Fibroblast of skin of left biceps (primary cell): ENCODE results near the gene TNFSF8.

Experiments
- DNase-seq, 2 experiments: peaks; one replicate each; pipeline ENCODE4 v3.0.0-alpha.2; 2013; ENCODE audit warnings: low read depth in 2 of 2

The TNFSF8 gene

DNA sequence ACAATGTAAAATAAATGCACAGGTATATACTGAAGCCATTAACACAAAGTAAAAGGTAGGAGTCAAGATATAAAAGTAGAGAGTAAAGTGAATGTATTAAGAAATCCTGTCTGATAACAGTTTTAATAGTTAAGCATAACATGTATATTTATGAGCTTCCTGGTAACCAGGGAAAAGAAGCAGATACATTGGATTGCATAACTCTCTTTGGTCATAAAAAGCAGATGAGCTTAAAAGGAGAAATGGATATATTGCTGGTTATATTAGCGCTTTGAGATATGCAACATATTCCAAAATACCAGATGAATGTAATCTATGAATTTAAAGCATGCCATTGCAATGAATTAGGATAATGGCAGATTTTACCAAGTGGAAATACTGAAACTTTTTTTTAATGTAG lies 6.2 kb upstream of the TNFSF8 start:
- peak; percentile 9 for DNase-seq

DNA sequence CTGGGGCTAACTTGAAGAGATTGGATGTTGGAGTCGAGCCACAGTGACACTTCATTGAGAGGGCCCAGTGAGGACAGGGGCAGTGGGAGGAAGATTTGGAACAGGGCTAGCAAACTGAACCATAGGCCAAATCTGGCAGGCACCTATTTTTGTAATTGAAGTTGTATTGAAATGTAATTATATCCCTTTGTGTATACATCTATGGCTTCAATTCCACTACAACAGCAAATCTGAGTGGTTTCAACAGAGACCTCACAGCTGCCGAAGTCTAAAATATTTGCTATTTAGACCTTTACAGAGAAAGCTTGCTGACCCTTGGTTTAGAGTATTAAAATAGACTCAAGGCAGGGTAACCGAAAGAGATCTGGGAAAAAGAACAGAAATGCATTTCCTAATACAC lies 4.7 kb upstream of the TNFSF8 start:
- no peak for DNase-seq

DNA sequence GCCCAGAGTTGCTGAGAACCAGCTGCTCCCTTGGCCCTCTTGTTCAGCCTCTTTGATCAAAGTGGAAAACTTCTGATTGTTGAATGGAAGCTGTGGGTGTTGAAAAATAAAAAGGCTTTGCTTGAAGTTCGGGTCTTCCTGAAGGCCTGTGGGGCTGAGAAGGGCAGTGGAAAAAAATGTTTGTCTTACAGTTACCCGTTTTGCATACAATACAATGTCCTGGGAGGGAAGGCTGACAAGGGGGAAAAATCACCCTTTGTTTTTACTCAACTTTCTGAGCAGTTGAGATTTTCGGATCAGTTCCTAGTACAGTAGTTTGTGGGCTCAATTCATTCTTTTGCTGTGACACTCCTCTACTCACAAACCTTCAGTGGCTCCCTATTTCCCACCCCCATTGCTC lies 2.1 kb upstream of the TNFSF8 start:
- DNase-seq: no peak

DNA sequence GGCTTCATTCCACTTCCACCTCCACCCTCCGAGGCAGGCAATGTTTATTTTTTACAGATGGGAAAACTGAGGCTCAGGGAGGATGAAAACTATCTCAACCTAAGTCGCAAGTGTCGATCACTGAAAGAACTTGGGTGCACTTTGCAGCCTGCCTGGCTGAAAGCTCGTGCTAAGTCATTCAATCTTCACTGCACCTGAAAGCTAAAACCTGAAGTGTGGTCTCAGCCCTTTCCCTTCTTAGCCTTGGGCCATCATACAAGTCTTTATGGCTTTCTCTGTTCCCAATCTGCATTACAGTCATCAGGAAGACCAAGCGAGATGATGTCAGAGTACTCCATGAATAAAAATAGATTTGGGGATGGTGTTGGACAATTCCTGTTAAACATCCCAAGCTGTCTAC lies 1.0 kb upstream of the TNFSF8 start:
- no peak for DNase-seq

DNA sequence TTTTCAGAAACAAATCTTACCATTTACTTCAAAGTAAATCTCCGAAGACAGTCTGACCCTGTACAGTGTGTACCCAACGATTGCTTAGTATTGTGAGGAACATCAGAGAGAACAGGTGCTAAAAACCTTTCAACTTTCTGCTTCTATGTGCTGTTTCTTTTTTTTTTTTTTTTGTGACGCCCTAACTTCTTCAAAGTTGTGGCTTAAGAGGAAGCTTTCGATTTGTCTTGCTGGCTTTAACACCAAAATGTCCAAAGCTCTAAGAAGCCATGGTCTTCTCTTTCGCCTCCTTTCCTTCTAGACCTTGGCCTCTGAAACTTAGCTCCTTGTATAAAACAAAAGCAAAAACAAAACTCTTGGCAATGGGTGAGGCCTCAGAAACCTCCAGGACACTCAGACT lies 1.2 kb downstream of the TNFSF8 start:
- DNase-seq: no peak

DNA sequence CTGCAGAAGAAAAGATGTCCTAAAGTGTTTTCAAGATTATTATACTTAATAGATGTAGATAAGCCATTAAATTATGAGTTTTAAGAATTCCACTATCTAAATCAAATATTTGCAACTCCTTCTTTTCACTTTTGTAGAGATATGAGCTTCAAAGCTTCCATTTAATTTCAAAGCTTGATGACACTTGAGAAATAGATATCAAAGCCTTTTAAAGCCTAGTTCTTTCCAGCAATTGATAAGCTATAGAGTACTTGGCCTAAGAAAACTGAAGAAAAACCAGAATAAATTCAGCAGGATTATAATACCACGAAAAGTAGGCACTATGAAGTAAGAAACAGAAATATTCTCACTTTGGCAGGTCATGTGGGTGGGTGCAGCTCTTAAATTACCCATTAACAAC lies 1.7 kb downstream of the TNFSF8 start:
- DNase-seq: no peak

DNA sequence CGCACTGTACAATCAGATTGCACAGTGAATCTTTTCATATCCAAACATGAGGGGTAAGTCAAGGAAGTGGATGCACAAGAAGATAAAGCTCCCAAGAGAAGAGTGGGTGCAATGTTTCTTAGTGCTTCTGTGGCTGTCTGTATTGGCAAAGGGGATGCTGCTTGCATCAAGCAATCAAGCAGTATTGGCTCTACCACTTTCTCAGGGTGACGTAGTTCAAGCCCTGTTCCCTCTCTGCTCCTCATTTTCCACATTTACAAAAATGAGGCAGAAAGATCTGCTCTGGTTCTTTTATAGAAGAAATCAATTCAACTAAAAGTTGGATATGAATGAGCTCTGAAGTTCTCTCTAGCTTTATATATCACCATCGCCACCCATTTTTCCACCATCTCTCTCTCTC lies 2.3 kb downstream of the TNFSF8 start:
- DNase-seq: no peak

DNA sequence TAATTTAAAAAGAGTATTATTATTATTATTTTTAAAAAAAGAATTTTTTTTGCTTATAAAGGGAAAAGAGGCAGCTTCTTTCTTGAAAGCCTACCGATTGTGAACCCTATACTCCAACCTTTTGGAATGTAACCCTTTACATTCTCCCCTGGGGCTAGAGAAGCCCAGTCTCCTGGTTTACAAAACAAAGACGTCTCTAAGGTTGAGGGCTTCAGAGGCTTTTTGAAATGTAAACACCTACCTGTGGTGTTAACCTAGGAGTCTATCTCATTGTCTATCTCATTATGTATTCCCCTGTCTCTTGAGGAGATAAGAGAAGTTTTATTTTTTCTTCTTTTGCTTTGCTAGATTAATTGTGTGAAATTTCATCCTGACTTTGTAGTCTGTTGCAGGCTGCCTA lies 4.7 kb downstream of the TNFSF8 start:
- no peak for DNase-seq

DNA sequence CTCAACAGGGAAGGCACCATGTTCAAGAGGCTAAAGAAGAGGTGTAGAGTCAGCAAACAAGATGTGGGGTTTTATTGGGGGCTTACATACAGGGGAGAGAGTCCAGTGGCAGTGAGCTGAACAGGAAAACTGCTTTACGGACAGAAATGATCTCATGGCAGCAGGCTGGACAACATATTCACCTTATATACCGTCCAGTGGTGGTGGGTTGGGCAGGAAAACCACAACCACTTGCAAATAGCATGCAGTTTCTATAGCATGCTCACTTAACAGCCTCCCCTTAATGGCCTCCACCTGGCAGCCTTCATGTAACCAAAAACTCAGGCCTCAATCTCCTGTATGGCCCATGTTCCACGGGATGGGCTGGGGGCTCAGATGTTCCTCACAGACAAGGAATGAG lies 5.4 kb downstream of the TNFSF8 start:
- DNase-seq: no peak

DNA sequence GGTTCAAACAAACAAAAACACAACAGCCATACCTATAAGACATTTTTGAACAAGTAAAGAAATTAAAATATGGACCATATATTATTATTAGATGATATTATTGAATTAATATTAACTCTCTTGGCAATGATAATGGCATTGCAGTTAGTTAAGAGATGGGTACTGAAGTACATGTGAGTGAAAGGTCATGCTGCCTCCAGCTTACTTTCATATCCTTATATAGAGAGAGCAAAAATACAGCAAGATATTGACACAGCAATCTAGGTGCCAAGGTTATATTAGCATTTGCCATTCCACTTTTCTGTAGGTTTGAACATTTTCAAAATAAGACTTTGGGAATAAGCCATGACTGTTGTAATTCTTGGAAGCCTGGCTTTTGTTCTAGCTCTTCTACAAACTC lies 6.1 kb downstream of the TNFSF8 start:
- DNase-seq: no peak

DNA sequence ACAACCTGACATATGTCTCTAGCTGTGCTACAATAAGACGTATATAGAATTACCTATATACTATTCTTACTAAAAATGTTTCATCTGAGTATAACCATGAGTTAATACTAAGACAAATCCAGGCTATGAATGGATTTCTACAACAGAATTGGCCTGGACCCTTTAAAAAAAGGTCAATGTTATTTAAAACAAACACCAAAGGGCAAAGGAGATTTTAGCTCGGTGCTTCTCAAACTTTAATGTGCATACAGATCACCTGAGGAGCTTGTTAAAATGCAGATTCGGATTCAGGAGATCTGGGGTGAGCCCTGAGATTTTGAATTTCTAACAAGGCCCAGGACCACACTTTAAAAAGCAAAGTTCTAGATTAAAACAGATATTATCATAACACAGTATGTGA lies 6.5 kb downstream of the TNFSF8 start:
- no peak for DNase-seq

DNA sequence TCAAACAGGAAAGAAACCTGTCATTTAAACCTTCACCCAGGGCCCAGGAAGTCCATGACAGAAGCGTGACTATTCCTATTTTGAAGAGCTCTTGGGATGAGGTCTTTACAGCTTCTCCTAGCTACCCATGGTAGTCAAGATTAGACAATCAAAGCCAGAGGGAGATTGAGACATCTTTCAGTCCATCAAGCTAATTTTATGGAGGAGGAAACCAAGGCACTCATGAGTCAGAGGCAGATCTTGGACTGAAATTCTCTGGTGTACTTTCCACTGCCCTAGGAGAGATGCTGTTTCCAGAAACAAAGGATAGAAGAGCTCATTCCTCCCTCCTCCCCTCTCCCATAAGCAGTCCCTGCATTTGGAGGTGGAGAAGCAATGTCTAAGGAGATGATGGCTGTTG lies 9.2 kb downstream of the TNFSF8 start:
- DNase-seq: no peak

DNA sequence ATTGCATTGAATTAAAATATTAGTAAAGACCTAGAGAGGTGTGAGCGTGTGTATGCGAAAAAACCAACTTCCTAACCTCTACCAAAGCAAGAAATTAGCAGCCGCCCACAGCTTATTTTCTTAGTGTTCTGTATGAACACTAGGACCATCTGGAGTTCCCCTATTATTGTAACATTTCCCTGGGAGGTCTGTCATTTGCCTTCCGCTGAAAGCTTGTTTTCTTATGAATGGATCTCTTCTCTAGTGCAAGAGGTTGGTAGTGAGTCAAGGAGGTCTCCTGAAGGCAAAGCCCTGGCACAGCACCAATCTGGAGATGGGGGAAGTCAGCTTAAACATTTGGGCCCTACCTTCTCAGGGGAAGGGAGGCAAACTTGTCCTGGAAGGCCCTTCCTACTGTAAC lies 10.8 kb downstream of the TNFSF8 start:
- DNase-seq: no peak

DNA sequence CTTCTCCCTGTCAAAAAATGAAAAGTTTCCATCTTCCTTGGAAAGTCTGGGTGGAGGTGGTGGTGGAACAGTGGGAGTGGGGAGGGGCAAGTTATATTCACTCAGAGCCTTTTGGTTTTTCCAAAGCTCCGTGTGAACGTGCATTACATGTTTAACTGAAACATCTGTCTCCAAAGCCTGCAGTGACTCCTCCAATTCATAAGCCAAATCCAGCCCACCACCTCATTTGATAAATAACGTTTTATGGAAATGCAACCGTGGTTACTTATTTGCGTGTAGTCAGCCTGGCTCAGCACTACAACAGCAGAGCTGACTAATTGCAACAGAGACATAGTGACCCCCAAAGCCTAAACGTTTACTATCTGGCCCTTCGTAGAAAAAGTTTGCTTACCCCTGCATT lies 13.9 kb downstream of the TNFSF8 start:
- DNase-seq: no peak

DNA sequence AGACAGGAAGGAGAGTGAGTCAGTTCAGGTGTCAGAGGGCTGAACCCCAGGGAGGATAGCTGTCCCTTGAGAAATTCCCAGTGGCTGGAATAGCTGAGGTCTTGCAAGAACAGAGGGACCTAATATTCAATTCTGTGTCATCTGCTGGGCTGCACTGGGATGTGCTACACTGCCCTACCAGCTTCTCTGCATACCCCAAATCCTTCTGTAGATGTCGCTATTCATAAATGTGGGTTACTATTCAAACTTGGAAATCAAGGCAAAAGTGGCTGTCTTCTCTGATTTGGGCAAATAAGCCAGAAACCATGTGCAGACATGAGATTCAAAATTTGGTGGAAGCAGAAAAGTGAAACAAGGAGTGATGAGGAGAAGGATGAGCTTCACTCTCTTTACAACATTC lies 16.3 kb downstream of the TNFSF8 start:
- DNase-seq: no peak

DNA sequence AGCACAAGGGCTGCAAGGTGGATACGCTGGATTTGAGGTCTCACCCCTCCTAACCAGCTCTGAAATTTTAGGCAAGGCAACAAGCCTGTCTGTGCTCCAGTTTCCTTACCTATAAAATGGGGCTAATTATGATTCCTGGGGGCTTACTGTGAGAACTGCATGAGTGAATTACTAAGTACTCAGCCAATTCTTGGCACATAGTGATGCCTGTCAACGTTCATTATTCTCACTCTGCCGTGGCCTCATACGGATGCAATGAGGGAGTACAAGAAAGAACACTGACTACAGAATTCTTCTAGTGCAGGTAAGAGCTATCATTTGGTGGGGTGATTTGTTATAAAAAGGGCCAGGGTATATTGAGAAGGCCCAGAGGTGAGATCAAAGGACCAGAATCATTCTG lies 16.7 kb downstream of the TNFSF8 start:
- no peak for DNase-seq

DNA sequence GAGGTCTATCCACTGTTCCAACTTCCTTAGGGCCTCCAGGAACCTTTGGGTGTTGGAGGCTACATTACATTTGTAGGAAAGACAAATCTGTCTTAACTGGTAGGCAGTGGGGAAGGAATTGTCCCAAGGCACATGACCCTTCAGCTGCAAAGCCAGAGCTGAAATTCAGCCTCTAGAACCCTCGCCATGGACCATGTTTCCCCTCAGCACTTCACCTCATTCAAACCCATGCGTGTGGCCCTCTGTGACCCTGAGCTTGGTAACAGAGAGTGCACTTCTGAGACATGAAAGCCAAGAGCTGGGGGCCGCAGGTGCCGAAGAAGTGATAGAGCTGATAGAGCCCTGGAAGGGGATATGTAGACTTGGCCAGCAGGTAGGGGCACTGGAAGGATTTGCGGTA lies 17.2 kb downstream of the TNFSF8 start:
- no peak for DNase-seq

DNA sequence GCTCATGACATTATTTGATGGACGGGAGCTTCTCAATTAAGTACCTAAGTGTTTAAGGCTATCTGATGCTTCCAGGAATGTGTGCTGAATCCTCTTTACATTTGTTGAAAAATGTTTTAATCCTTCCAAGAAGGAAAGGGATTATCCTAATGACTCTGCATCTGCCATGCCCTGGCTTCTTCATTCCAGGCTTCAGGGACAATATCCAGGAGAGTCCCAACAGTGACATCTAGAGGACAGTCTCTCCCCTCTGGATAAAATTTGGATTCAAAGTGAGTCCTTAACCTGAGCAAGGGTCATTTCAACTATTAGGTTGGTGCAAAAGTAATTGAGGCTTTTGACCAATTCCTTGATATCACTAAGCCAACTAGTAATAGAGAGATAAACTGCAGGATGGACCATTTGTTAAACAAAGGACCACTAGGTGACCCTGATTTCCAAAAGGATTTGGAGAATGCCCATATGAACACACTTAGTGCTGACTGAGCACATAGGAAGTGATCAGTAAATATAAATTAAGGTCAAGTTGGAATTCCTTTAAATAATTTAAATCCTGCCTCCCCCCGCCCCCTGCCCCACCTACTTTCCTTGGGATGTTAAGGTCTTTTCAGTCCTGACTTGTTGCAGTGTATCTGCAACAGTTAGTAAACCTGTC lies 19.1 kb downstream of the TNFSF8 start:
- DNase-seq: no peak

DNA sequence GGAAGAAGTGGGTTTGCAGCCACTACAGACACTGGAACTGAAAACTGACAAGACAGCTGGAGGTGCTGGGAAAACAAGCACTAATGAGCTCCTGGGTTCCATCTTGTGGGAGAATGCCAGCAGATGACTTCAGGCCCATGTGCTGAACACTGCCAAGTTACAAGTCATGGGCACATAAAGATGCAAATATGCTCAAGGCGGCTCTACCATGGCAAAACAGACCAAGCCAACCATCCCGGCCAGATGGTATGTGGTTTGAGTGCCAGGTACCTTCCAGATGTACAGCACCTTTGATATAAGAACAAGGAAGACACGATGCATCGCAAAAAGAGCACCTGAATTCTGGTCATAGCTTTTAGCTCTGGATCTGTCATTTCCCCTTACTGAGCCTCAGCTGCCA lies 19.9 kb downstream of the TNFSF8 start:
- no peak for DNase-seq

DNA sequence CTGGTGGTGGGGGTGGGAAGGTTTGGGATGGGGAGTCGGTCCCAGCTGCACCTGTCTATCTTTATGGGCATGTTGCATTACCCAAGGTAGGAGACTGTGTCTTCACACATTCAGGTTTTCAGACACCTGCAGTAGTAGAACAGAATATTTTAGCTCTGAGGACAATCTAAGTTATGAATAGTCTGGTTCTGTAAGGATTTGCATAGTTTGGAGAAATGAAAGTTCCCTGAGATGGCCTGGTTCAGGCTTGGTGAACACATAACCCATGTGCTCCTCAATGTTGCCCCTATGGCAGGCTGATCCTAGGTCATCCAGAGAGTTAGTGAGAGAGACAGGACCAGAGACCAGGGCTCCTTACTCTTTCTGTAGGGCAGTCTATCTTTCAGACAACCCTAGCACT lies 20.7 kb downstream of the TNFSF8 start:
- no peak for DNase-seq

DNA sequence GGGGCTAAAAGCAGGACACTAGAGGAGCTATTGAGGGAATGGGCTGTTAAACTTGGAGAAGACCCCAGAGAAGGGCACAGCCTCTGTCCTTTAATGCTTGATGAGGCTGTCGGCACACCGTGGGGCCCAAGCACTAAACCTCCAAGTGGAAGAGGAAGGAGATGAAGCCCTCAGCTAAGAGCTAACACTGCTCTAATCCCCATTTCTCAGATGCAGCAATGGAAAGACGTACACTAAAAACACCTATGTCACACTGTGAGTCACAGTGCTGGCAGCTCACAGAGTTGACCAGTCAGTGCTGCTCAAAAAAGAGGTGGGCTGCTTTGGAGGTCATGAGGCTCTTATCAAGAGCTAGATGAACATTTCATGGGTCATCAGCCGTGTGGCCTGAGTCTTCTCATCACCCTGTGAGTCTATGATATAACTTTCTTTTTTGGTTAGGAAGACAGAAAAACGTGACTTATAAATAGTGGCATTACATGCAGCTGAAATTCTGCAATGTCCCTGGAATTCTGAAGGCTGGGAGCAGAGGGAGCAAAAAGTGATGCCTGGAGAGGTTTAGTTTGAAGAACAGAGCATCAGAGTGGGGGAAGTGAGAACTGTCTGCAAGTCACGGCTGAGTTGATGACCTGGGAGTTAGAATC lies 21.5 kb downstream of the TNFSF8 start:
- no peak for DNase-seq

DNA sequence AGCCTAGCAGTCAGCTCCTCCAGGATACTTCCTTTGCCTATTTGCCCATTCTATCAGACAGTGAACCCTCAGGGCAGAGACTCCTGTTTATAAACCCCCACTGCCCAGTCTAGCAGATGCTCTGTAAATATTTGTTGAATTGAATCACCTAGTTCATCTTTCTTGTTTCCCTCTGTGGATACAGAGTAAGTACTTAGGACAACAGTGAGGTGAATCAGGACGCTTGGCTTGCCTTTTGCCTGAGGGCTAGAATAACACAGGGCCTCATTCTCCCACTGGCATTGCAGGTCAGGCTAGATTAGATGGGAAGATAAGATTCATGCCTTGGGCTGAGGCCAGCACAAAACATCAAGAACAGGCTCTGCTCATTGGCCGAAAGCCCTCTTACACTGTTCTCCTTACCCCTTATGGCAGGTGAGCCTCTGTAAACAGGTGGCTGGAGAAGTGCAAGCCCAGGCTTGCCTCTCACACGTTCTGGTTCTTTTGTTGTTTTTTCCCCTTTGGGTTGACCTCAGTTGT lies 22.2 kb downstream of the TNFSF8 start:
- no peak for DNase-seq

DNA sequence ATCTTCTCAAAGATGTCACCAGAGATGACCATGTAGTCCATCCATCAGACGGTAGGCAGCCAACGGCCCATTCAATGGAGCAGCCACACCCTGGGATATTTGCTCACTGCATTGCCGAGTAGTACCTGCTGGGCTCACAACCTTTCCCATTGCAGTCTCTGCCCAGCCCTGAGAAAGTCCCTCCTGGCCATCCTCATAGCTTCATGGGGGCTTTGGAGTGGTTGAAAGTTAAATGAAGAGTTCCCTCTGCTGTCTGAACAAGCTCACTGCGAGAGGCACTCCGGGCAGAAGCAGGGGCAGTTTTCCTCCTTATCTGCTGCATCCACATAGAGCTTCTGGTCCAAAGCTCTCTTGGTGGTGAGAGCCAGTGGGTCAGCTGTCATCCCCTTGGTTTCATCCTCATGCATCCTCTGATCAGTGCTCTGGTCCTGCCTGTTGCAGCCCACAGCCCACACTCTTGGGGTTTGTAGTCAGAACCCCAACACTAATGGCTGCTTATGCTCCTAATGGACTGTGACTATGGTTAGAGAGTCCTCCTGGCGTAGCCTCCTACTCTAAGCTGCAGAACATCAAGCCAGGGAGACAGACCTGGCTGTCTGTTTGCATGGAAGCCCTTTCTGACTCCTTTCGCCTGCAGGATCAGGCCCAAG lies 23.3 kb downstream of the TNFSF8 start:
- no peak for DNase-seq
